GM18508 (cell line): ENCODE data around the gene LRP1B.

Experiments
- ATAC-seq: cut with Tn5 transposase; IDR thresholded peaks from one replicate; pipeline ENCODE4 v1.9.1; 2021; ENCODE audit warnings: moderate number of reproducible peaks; ENCODE audit not compliant: insufficient read depth, unreplicated experiment

LRP1B gene

GRCh38 chr2:141075753-141076152 is 1055.1 kb downstream of the LRP1B start:
- ATAC-seq, result no peak

GRCh38 chr2:141068053-141068682 is 1062.6 kb downstream of the LRP1B start:
- no peak for ATAC-seq

- no peak for ATAC-seq
These were observed 1065.8 kb downstream of the LRP1B start for GRCh38 chr2:141065042-141065441.

GRCh38 chr2:141063406-141063805 is 1067.4 kb downstream of the LRP1B start:
- no peak for ATAC-seq

- ATAC-seq, result no peak
These were observed 1068.4 kb downstream of the LRP1B start for GRCh38 chr2:141062443-141062842.

- ATAC-seq, result no peak
These were observed 1068.8 kb downstream of the LRP1B start for GRCh38 chr2:141062031-141062430.

GRCh38 chr2:141058556-141058955 is 1072.3 kb downstream of the LRP1B start:
- no peak for ATAC-seq

GRCh38 chr2:141055531-141055930 is 1075.3 kb downstream of the LRP1B start:
- ATAC-seq, result no peak

GRCh38 chr2:141048951-141049350 is 1081.9 kb downstream of the LRP1B start:
- no peak for ATAC-seq

- ATAC-seq, result no peak
These were observed 1089.5 kb downstream of the LRP1B start for GRCh38 chr2:141041281-141041680.

- ATAC-seq, result no peak
These were observed 1092.5 kb downstream of the LRP1B start for GRCh38 chr2:141038341-141038740.

GRCh38 chr2:141037361-141037760 is 1093.5 kb downstream of the LRP1B start:
- ATAC-seq, result no peak

GRCh38 chr2:141035846-141036420 is 1094.9 kb downstream of the LRP1B start:
- ATAC-seq, result no peak

GRCh38 chr2:141029428-141030078 is 1101.3 kb downstream of the LRP1B start:
- no peak for ATAC-seq

GRCh38 chr2:141027221-141027620 is 1103.6 kb downstream of the LRP1B start:
- no peak for ATAC-seq

GRCh38 chr2:141021611-141022010 is 1109.2 kb downstream of the LRP1B start:
- no peak for ATAC-seq

GRCh38 chr2:141021109-141021508 is 1109.7 kb downstream of the LRP1B start:
- no peak for ATAC-seq

- no peak for ATAC-seq
These were observed 1110.5 kb downstream of the LRP1B start for GRCh38 chr2:141020346-141020745.

- ATAC-seq, result no peak
These were observed 1115.3 kb downstream of the LRP1B start for GRCh38 chr2:141015341-141016047.

- no peak for ATAC-seq
These were observed 1126.7 kb downstream of the LRP1B start for GRCh38 chr2:141003967-141004657.

- ATAC-seq, result no peak
These were observed 1129.1 kb downstream of the LRP1B start for GRCh38 chr2:141001750-141002149.
